Measurements from ENCODE around the gene COPS9.

COPS9 gene

DNA sequence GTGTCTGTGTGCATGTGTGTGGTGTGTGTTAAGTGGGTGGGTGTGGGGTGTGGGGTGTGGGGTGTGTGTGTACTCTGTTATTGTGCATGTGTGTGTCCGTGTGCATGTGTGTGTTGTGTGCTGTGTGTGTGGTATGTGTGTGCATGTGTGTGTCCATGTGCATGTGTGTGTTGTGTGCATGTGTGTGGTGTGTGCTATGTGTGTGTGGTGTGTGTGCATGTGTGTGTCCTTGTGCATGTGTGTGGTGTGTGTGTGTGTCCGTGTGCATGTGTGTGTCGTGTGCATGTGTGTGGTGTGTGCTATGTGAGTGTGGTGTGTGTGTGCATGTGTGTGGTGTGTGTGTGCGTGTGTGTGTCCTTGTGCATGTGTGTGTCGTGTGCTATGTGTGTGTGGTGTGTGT, 11.3 kb upstream of the COPS9 start:
- no peak for DNase-seq

DNA sequence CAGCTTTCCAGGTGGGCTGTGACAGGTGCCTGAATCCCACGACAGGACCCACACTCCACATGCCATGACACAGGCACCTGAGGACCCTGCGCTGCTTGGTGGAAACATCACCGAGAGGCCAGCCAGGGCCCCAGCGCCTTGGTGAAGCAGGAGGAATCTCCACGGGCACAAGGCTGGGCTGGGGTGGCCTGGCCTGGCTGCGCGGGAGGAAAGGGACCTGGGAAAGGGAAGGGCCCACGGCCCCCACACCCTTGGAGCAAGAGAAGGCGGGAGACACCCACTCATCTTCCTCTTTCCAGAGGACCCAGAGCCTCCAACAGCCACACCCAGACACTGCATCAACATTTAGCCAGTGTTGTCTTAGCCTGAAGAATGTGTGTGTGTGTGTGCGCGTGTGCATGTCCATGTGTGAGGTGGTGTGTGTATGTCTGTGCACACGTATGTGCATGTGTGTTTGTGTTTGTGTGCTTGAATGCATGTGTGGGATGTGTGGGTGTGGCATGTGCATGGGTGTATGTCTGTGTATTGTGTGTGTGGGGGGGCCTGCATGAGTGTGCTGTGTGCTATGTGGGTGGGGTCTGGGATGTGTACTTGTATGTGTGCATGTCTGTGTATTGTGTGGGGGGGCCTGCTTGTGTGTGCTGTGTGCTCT, 10.6 kb upstream of the COPS9 start:
- DNase-seq, result no peak

DNA sequence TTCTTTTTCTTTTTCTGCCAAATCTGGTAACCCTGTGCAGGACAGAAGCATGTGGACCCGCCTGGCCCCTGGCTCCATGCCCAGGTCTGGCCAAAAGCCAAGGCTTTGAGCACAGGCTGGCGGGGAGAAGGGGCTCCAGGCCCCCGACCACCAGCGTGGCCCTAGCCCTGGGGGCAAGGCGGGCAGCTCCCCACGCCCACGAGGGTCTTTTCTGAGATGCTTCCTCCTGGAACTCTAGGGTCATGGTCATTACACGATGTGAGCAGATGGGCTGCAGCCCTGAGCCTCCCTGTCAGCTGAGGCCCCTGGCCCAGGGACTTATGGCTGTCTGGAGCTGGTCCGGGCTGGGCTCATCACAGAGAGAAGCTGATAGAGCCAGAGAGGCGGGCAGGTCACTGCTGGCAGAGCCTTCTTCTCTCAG, 10.0 kb upstream of the COPS9 start:
- DNase-seq, result no peak

DNA sequence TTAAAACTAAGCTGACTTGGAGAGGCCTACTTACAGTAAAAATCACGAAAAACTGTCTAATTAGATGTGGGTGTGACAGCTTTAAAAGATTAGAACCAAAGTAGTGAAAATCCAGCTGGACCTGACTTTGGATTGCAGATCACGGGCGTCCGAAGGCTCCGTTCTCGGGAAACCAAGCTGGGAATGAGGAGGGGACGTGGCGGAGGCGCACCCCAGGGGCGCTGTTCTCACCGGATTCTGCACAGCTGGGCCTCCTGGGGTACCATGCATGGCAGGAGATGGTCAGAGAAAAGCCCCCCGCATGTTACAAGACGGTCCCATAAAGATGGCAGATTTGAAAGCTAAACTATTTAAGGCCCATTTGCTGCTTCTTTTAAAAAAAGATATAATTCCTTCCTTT, 9.4 kb upstream of the COPS9 start:
- no peak for DNase-seq

DNA sequence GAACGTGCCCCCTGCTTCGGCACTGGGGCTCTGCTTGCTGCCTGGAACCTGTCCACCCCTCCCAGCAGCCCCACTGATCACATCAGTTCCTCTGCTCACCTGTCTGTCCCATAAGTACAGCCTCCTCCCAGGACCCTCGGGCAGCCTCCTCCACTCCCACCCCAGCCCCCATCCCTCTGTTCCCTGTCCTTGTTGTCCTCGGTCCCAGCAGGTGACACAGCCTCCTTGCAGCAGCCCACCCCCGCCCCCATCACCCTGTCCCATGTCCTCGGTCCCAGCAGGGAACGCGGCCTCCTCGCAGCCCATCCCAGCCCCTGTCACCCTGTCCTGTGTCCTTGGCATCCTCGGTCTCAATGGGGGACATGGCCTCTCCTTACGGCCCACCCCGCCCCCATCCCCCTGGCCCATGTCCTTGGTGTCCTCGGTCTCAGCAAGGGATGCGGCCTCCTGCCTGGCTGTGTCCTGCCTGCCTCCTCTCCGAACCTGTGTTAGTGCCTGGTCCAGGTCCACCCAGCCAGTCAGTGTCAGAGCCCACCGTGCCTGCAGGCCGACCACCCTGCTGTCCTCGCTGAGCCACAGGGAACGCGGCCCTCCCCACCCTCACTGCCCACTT, 8.7 kb upstream of the COPS9 start:
- DNase-seq, result no peak

DNA sequence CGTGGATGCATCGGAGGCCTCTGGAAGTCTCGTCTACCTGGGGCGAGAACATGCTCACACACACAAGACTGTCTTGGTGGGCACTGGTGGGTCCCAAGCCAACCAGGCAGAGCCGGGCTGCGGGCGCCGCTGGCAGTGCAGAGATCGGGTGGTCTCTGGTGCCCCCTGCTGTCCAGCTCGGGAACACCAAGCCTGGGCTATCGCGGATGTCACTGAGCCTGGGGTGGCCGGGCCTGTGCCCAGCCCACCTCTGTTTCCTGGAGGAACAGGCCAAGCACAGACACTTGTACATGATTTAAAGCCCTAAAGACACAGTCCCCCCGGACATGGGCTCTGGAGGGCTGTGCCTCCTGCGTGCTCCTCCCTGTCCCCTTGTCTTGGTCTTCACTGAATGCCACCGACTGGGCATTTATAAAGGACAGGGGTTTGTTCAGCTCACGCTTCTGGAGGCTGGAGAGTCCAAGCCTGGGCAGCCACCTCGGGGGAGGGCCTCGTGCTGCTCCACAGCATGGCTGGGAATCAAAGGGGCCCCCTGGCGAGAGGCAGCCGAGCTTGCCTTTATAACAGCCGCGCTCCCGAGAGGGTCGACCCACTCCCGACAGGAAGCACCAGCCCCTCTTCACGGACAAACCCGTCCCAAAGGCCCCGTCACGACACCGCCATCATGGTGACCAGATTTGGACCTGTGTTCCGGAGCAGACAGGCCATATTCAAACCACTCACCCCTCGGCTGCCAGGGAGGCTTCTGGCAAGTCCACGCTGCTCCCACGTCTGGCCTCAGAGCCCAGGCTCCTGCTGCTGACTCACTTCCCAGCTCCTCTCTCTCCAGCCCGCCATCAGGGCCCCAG, 7.9 kb upstream of the COPS9 start:
- DNase-seq, result peak; percentile 73

DNA sequence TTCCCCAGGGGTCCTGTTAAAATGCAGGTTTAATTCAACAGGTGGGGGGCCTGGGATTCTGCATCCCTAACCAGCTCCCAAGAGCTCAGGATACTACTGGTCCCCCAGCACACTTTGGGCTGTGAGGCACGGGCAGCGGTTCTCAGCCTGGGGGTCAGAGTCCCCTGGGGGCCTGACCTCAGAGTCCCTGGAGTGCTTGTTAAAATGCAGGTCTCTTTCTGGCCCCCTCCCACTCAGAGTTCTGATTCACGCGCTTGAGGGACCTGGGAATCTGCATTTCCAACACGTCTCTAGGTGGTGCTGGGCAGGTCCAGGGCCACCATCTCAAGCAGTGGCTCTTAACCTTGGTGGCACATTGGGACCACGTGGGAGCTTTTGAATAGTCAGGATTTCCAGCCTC, 7.2 kb upstream of the COPS9 start:
- DNase-seq, result no peak

DNA sequence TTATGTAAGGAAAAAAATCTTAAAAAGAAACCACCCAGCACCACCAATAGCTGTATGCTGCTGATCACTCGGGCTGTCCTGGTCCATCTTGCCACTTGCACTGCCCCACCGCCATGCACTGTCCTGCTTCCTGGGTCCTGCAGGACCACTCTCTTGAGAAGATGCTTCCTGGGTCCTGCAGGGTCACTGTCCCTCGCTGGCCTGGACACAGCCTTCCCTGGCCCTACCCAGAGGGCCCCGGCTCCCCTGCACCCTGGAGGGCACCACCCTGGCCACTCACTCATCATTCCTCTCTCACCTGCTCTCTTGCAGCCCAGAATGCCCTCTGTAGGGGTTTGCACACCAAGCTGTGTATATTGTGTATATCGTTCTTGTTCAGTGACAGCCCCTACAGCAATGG, 6.8 kb upstream of the COPS9 start:
- DNase-seq, result no peak

DNA sequence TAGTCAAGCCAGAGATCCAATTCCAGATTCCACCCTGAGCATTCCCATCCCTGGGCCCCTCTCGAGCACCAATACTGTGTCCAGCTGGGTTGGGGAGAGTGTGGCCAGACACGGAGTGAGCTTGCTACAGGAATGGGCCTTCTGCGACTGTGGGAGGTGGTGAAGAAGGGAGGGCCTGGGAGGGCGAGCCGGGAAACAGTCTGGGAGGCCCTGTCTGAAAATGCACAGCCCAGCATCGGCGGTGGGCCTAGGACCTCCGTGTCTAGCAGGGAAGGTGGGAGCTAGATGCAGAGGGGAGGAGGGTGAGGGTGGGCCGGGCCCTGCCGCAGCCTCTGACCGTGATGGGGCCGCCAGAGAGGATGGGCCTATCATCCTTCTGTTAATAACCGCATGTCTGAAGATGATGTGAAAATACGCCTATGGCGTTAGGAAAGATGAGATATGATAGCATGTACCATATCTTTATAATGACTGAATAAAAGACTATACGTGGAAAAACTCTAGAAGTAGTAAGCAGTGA, 6.2 kb upstream of the COPS9 start:
- DNase-seq, result no peak

DNA sequence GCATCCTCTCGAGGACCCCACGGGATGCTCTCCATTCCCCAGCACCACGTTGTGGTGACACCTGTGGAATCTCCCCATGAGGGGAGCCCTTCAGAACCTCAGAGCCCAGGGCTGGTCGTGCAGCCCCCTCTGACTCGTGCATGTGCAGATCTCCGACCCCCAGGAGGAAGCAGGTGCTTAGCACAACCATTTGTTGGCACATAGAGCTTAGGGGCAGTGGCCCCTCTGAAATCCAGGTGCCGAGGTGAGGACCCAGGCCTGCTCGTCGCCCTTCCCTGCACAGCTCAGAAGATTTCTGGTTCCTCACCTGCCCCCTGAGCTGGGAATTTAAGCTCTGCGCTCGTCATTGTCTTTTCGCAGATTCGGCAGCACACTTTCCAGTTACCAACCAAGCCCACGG, 5.6 kb upstream of the COPS9 start:
- DNase-seq, result no peak

DNA sequence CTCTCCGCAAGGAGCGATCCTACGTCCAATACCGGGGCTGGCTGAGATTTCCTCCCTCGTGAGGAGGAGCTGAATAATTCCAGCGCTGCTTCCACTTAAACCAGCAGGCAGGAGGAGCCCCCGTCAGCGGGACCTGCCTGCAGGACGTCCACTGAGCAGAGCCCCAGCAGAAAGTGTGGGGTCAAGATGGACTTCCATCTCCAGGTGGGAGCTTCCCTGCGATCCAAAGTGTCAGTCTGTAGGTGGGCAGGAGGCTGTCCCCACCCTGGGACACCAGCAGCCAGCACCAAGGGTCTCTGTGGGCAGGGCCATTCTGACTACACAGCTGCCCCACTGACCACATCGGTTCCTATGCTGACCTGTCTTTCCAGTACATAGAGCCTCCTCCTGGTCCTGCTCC, 4.8 kb upstream of the COPS9 start:
- DNase-seq, result no peak

DNA sequence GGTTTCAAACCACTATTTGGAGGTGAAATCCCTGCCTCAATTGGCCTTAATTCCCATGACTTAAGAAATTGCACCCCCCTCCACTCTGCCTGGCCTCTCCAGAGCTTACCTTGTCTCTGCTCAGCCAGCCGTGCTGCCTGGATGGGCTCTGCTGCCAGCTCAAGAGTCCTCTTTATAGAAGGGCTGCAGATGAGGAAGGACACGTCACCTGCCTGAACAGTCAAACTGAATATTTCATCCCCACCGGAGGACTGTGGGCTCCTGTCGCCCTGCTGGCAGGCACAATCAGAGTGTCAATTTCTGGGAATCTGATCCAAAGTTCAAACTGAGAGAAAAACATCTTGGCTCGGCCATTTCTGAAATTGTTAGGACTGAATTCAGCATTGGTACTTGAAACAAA, 4.4 kb upstream of the COPS9 start, which contains the start of gene OTOS:
Gene OTOS, minus strand, starts transcription at position 148 of the 400 bp plus-strand sequence. CDS start 332 bp downstream, outside the sequence.
- DNase-seq, result no peak

DNA sequence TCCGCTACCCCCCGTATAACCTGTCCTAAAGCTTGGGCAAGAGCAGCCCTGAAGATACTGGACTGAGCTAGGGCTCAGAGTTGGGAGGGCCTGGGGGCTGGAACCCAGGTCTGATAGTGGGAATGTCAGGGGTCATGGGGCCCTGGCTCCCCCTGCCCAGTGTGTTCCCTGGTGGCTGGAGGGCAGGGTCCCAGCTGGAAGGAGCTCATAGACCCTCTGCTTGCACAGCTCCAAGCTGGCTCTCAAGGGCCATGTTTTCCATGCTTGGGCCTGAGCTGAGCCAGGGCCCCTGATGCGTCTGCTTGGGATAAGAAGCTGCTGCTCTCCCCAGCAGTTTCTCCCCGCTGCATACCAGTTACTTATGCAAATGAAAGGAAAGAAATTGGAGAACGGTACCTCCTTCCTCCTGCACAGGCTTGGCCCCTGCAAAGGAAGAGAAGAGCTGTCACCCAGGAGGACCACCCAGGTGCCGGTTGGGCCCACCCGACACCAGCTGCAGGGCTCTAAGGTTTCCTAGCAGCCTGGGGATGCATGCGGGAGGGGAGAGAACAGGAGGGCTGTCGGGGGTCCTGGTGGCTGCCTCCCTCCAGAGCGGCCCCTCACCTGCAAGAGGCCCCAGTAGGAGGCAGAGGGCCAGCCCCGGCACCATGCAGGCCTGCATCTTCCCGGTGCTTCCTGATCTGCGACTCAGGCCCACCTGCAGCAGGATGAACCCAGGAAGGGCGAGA, 3.7 kb upstream of the COPS9 start:
- DNase-seq, result no peak

DNA sequence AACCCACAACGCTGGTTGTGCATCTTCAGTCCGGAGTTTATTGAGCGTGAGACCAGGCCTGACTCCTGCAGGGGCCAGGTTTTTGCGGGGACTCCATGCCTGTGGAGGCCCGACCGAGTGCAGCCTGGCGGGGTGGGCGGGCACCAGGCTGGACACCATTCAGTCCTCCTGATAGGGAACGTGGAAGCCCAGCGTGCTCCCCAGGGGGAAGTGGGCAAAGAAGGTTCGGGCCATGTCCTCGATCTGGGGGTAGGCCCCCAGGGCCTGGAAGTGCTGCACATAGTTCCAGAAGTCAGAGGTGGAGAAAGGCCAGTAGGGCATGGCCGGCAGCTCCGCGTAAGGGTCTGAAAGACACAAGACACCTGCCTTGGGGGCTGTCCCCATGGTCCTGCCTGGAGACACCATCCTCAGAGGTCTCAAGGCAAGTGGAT, 2.9 kb upstream of the COPS9 start:
- DNase-seq, result no peak

DNA sequence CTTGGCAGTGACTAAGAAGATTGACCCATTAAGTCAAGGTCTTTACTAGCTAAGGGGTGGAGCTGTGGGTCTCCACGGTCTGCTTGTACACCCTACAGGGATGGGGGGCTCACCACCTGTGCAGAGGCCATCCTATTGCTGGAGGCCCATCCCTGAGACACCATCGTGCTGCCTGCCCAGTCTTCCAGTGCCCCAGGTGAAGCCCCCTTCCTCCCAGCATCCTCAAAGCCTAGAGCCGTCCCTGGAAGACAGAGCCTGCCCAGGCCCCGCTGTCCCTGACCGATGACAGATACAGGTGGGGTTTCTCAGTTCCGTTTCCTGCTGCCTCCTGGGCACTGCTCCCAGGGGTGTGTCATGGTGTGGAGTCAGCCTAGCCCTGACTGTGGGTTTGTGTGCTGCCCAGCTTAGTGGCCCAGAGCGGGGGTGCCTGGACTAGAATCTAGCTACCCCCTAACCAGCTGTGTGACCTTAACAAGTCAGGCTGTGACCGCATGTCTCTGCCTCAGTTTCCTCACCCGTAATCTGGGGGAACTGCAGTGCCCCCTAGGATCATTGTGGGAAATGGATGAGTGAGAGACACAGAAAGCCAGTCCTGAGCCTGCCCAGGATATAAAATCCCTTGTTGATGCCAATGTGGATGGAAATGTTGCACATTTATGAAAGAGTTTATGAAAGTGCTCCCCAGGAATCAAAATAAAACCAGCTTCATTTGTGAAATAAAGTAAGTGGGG, 2.3 kb upstream of the COPS9 start:
- DNase-seq, result no peak

DNA sequence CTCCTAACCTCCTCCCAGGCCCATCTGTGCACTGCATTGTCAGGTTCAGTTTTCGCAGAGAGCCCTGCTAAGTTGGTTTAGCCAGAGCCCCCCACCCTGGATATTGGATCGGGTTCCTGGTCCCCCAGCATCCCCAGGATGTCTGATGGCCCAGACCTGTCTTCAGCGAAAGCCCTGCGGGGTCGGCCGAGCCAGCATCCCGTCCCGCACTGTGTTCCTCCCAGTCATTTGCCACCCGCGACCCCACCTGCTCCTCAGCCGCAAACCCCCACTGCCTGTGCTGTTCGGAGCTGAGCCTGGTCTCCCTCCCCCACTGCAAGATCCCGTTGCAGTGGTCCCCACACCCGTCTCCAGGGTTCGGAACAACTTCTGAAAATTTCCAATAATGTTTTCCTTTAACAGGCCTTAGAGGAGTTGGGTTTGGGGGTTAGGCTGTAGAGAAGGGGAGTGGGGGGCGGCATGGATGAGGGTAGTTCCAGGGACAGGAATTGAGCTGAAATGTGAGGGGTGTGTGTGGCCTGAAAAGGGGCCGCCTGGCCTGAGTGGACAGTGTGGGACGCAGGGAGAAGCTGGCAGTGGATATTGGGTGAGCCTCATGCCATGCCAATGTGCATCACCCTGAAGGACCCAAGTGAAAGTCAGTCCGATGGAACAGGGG, 1.6 kb upstream of the COPS9 start:
- DNase-seq, result no peak

DNA sequence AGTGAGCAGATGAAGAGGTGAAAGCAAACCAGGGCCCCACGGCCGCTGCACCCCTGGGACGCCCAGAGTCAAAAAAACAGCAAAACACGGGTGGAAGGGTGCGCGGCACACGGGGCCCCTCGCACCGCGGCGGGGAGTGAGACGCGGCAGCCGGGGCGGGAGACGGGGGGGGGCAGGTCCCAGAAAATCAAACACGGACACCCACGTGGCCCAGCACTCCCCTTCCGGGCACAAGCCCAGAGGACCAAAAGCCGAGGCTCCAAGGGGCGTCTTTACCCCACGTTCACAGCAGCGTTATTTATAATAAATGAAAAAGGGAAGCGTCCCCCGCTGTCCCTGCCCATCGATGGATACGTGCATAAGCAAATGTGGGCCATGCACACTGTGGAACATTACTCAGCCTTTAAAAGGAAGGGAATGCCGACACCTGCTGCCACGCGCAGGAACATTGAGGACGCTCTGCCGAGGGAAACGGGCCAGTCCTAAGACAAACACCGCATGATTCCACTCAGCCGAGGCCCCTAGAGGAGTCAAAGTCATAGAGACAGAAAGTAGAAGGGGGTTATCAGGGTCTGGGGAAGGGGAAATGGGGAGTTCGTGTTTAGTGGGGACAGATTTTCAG, 677 bp upstream of the COPS9 start:
- no peak for DNase-seq

DNA sequence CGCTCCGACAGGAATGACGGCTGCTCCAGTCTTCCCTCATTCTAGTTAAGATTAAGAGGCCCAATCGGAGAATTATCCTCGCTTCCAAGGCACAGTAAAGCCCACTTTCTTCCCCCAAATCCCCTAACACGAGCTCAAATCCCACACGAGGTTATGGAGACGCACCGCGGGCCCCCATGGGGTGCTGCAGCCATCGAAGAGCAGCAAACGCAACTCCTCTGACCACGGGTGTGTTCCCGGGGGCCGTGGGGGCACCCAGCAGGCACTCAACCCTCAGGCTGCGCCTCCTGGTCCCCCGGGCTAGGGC, 446 bp downstream of the COPS9 start:
- no peak for DNase-seq

DNA sequence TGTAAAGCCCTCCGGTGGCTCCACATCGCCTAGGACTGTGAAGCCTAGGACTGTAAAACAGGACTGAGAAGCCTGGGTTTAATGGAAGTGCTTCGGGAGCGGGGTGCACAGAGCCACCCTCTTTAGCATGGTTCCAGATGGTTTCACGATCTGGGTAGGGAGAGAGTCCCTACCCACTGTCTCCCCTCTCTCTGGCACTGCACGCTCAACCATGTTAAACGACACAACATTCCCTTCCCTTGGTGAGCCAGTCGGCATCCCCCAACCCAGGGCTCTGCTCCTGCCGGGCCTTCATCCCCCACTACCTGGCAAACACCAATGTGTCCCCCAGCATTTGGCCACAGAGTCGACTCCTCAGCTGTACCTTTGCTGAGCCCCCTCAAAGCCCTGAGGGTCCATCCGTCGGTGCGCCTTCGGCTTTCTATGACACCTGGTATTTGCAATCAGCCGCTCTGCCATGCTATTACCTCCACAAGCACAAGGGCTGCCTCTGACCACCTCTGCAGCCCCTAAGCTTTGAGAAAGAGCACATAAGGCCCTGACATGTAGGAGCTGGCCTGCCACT, 1.1 kb downstream of the COPS9 start:
- no peak for DNase-seq

DNA sequence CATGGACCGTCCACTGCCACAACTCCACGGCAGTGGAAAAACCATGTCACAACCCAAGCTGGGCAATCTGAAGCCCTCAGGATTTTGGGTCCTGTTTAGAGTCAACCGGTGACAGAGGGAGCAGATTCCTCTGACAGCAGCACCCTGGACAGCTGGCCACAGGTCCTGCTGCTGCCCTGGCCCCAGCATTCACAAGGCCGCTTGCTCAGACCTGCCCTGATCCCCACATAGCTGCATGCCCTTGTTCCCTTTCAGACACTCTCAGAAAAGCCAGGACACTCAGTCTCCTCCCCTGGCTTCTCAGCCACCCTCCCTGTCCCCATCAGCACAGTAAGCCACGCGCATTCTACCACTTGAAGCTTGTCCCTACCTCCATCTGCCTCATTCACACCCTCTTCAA, 1.6 kb downstream of the COPS9 start:
- DNase-seq, result no peak

DNA sequence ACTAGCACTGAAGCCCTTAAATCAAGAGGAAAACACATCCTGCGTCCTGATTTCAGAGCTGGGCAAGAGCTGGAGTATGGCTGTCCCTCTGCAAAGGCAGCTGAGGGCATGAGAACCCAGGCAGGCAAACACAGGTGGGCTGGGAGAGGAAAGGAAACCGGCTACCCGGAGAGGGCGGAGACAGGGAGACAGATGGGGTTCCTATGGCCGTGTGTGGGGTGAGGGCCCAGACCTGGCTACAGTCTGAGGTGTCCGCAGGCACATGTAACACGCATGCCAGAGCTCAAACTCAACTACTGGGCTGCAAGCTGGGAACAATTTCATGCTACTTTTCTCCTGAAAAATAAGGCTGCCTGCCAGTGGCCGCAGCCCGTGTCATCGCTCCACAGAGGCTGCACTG, 2.7 kb downstream of the COPS9 start:
- no peak for DNase-seq
